Calu3 (cell line): ENCODE measurements around the gene CERK. TPM values are rescaled to one million over a fixed set of nuclear protein-coding genes. Genes with fewer than 3 reads are reported as not detected.

Experiments
- BruUV-seq: library from RNA; stranded (reverse); fragments of 400-500 nt; replicated peaks from 2 replicates; lab custom pipeline; 2021; lab: Mats Ljungman, UMichigan
- CTCF ChIA-PET: fragments of 300-600 bp; sonication (Branson Sonifier 250); formaldehyde crosslinking; loops from one replicate; lab custom pipeline; 2022; ENCODE audit warnings: antibody characterized with exemption; lab: Charles Lee
- DNase-seq: peaks from one replicate; pipeline ENCODE4 v3.0.0; 2022
- H3K27ac Mint-ChIP-seq: one replicate; pipeline ENCODE4 v1.8.0; 2022; ENCODE audit warnings: mixed read lengths; ENCODE audit not compliant: unreplicated experiment
- H3K27me3 Mint-ChIP-seq: one replicate; pipeline ENCODE4 v1.8.0; 2022; ENCODE audit warnings: mixed read lengths; ENCODE audit not compliant: unreplicated experiment
- H3K36me3 Mint-ChIP-seq: one replicate; pipeline ENCODE4 v1.8.0; 2022; ENCODE audit warnings: mild to moderate bottlenecking, moderate library complexity, mixed read lengths; ENCODE audit not compliant: insufficient read depth, unreplicated experiment
- H3K4me1 Mint-ChIP-seq: one replicate; pipeline ENCODE4 v1.8.0; 2022; ENCODE audit warnings: mild to moderate bottlenecking, low read depth, mixed read lengths; ENCODE audit not compliant: unreplicated experiment
- H3K4me3 Mint-ChIP-seq: one replicate; pipeline ENCODE4 v1.8.0; 2022; ENCODE audit warnings: mild to moderate bottlenecking, low read depth, moderate library complexity, mixed read lengths; ENCODE audit not compliant: unreplicated experiment
- H3K9me3 Mint-ChIP-seq: one replicate; pipeline ENCODE4 v1.8.0; 2022; ENCODE audit warnings: low read depth, mixed read lengths; ENCODE audit not compliant: unreplicated experiment
- intact Hi-C: fragments of 100-400 bp; cut with micrococcal nuclease; formaldehyde crosslinking; loops from one replicate; pipeline ENCODE4 v1.10.0; 2022; ENCODE audit not compliant: unreplicated experiment
- total RNA-seq: library from RNA; stranded (reverse); gene quantifications from 2 replicates; pipeline ENCODE4 v1.2.3, GENCODE V29; 2022
- TF ChIP-seq, protein P1 (sequence below): fragments of 200-600 bp; IDR thresholded peaks from one replicate; pipeline ENCODE4 v1.8.0; 2022; ENCODE audit warnings: antibody characterized with exemption; ENCODE audit not compliant: unreplicated experiment

Gene CERK
- total RNA-seq, 1 experiment from 2014 or later: 25.0 TPM

DNA sequence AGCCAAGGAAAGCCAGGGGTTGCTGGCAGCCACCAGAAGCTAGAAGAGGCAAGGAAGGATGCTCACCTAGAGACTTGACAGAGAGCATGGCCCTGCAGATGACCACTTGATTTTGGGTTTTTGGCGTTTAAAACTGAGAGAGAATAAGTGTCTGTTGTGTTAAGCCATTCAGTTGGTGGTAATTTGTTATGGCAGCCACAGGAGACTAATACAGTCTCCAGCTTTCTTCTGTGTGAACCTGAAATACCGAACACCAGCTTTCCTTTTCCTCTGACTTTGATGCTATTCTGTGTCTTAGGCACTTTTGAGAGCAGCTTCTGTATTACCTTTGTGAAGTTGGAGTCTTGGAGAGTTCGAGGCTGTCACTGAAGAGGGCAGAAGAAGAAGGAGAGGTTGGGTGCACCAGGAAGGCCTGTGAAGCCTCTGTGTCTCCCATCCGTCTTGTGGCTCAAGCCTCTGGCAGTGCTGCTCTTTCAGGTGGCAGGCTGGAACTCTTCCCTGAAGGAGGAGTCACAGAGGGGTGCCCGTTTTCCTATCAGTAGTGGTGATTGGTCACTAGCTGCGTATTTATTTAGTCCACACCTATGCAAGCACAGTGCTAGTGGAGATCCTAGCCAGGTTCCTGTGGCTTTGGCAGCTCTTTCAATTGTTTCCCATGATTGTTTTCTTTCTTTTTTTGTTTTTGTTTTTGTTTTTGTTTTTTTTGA is 26.9 kb upstream of the CERK start:
- Mint-ChIP-seq H3K4me1 (peaks cover 53% of the 10 kb centered on the region), H3K27me3 (no peaks in the 10 kb centered on the region), H3K36me3 (peaks cover 26% of the 10 kb centered on the region), H3K27ac (no peak overlapping the region), H3K4me3 (no peak overlapping the region), H3K9me3 (no peaks in the 10 kb centered on the region)
- CTCF ChIA-PET: no interaction called here
- no peak for DNase-seq
- intact Hi-C loops: no loop called here
- TSS peak; percentile 43 for BruUV-seq
- TF ChIP-seq, protein P1, sequence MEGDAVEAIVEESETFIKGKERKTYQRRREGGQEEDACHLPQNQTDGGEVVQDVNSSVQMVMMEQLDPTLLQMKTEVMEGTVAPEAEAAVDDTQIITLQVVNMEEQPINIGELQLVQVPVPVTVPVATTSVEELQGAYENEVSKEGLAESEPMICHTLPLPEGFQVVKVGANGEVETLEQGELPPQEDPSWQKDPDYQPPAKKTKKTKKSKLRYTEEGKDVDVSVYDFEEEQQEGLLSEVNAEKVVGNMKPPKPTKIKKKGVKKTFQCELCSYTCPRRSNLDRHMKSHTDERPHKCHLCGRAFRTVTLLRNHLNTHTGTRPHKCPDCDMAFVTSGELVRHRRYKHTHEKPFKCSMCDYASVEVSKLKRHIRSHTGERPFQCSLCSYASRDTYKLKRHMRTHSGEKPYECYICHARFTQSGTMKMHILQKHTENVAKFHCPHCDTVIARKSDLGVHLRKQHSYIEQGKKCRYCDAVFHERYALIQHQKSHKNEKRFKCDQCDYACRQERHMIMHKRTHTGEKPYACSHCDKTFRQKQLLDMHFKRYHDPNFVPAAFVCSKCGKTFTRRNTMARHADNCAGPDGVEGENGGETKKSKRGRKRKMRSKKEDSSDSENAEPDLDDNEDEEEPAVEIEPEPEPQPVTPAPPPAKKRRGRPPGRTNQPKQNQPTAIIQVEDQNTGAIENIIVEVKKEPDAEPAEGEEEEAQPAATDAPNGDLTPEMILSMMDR: no peak

DNA sequence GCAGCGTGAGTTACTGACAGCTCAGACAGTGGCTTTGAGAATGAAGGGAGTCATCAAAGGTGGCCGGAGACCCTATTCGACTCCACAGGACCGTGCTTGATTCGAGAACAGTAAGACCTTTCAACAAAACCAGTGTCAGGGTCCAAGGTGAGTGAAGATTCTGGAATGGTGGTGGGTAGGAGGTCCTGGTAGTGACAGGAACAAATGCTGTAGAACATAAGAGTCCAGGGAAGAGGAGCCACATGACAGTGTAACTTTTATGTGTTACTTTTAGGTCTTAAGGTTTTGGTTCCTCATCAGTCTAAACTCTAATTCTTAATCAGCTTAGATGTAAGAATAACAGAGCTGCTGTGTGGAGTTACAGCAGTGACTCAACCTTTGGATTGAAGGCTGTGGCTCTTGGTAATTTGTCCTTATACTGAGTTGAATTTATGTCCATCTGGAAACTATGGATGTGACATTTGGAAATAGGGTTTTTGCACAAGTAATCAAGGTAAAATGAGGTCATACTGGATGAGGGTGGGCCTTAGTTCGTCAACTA is 26.2 kb upstream of the CERK start:
- intact Hi-C loops: no loop called here
- TF ChIP-seq, protein P1: no peak
- no peak for DNase-seq
- Mint-ChIP-seq H3K4me3 (peak overlapping the region; percentile 26), H3K27ac (no peak overlapping the region), H3K27me3 (no peaks in the 10 kb centered on the region), H3K9me3 (no peaks in the 10 kb centered on the region), H3K36me3 (peaks cover 26% of the 10 kb centered on the region), H3K4me1 (peaks cover 46% of the 10 kb centered on the region)
- CTCF ChIA-PET: no interaction called here
- BruUV-seq: no TSS peak

DNA sequence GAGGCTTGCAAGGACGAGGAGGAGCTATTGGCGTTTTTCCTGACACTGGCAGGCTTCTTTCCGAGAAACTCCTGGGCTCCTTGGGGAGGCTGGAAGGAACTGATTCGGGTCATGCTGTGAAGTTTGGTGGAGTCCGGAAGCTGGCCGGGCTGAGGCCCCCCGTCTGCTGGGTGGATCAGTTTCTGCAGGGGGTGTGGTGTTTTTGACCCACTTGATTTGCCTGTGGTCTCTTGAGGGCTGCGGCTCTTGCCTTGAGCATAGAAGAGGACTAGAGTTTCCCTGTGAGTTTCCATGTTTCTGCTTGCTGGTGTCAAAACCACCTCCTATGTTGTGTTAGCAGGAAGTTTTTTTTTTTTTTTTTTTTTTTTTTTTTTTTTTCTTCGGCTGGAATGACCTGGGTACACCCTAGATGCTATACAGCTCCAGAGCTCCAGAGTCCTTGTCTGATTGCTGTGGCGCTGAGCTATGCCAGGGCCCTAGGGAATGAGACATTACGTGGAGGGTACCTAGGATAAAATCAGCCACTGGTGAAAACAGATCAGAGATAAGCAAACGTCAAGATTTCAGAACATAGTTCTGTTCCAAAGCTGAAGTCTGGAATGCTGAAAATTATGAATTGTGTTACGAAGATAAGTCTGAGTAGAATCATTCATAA is 25.1 kb upstream of the CERK start:
- BruUV-seq: no TSS peak
- no peaks in the 10 kb centered on the region for H3K9me3 Mint-ChIP-seq
- H3K4me3 Mint-ChIP-seq: peak overlapping the region; percentile 97

More for the DNA sequence above, 25.1 kb upstream of the CERK start:
- CTCF ChIA-PET: interaction anchor here (0.6 to 1.7 kb wide), 8 partner anchors 11 to 1478 kb away, joined by 3 to 8 read pairs (median 5); partner anchors contain the start of gene UPK3A
- TF ChIP-seq, protein P1: no peak
- H3K27me3 Mint-ChIP-seq: no peaks in the 10 kb centered on the region
- H3K27ac Mint-ChIP-seq: peak overlapping the region; percentile 96
- no peak for DNase-seq
- intact Hi-C loops: no loop called here
- peaks cover 32% of the 10 kb centered on the region for H3K36me3 Mint-ChIP-seq
- peaks cover 54% of the 10 kb centered on the region for H3K4me1 Mint-ChIP-seq
